ENCODE measurements around the gene MOSPD3.
"Not testable (repeated sequence)": the region's sequence is repeated elsewhere in the genome, so short reads cannot be mapped to it uniquely, and the experiment has no call there.

MOSPD3 gene

GRCh38 chr7:100611983-100612729 is at the start of gene MOSPD3:
Gene MOSPD3 (plus strand): TSS chr7:100612540. CDS start chr7:100612792, 252 bp downstream.
- peak; percentile 97 to 98 for DNase-seq (ENCODE audit: low read depth in 2 of 2)

GRCh38 chr7:100563100-100563564 is 49.2 kb upstream of the MOSPD3 start:
- no peak for DNase-seq (ENCODE audit: low read depth in 2 of 2)

- peak; percentile 83 for DNase-seq (ENCODE audit: low read depth in 2 of 2)
Observed at GRCh38 chr7:100563809-100564400, 48.4 kb upstream of the MOSPD3 start.

GRCh38 chr7:100564405-100564804 is 47.9 kb upstream of the MOSPD3 start:
- not testable (repeated sequence) for DNase-seq (ENCODE audit: low read depth in 2 of 2)

GRCh38 chr7:100565133-100565571 is 47.2 kb upstream of the MOSPD3 start:
- DNase-seq (ENCODE audit: low read depth in 2 of 2): no peak

- no peak for DNase-seq (ENCODE audit: low read depth in 2 of 2)
Observed at GRCh38 chr7:100566018-100566531, 46.3 kb upstream of the MOSPD3 start.

GRCh38 chr7:100567031-100567730 is 45.2 kb upstream of the MOSPD3 start:
- DNase-seq (ENCODE audit: low read depth in 2 of 2): no peak

GRCh38 chr7:100567751-100568175 is 44.6 kb upstream of the MOSPD3 start:
- DNase-seq (ENCODE audit: low read depth in 2 of 2): no peak

GRCh38 chr7:100568176-100568895 is 44.0 kb upstream of the MOSPD3 start:
- DNase-seq (ENCODE audit: low read depth in 2 of 2): no peak

- DNase-seq (ENCODE audit: low read depth in 2 of 2): no peak
Observed at GRCh38 chr7:100568896-100569844, 43.2 kb upstream of the MOSPD3 start.

GRCh38 chr7:100570954-100571828 is 41.1 kb upstream of the MOSPD3 start:
- DNase-seq (ENCODE audit: low read depth in 2 of 2): no peak

GRCh38 chr7:100571829-100572116 is 40.6 kb upstream of the MOSPD3 start:
- no peak for DNase-seq (ENCODE audit: low read depth in 2 of 2)

- DNase-seq (ENCODE audit: low read depth in 2 of 2): no peak
Observed at GRCh38 chr7:100572281-100572948, 39.9 kb upstream of the MOSPD3 start.

- DNase-seq (ENCODE audit: low read depth in 2 of 2): no peak
Observed at GRCh38 chr7:100572949-100573675, 39.2 kb upstream of the MOSPD3 start.

GRCh38 chr7:100573691-100574361 is 38.5 kb upstream of the MOSPD3 start, which contains the start of gene SAP25:
Gene SAP25 (minus strand): TSS chr7:100573900. CDS start chr7:100573742, 158 bp downstream.
- no peak for DNase-seq (ENCODE audit: low read depth in 2 of 2)

GRCh38 chr7:100574362-100575205 is 37.8 kb upstream of the MOSPD3 start:
- no peak for DNase-seq (ENCODE audit: low read depth in 2 of 2)

- no peak for DNase-seq (ENCODE audit: low read depth in 2 of 2)
Observed at GRCh38 chr7:100575206-100575631, 37.1 kb upstream of the MOSPD3 start.
